ENCODE measurements around the gene UBXN1. TPM values are rescaled to one million over a fixed set of nuclear protein-coding genes. Genes with fewer than 3 reads are reported as not detected.

UBXN1 gene
- total RNA-seq, 1 donor from 2014 or later = 113 TPM

DNA sequence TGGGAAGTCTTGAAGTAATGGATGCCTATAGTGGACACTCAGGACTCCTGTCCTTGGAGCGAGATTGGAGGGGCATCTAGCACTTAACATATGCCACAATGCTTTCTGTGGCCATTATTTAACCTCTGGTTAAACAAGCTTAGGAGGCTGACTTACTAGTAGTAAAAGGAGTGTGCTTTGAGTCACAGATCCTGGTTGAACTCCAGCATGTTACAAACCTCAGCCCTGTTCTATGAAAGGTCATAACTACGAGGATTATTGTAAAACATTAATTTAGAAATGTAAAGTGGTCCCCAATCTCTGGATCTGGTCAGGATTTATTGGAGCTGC lies 5.7 kb downstream of the UBXN1 start:
- Mint-ChIP-seq H3K4me1 (ENCODE audit: unreplicated experiment) (peaks cover 28% of the 10 kb centered on the region), H3K27ac (peak overlapping the region; percentile 95), H3K4me3 (peak overlapping the region; percentile 100), H3K27me3 (no peaks in the 10 kb centered on the region), H3K36me3 (peaks cover 14% of the 10 kb centered on the region), H3K9me3 (no peaks in the 10 kb centered on the region)
- TF ChIP-seq CTCF (conservative IDR thresholded peaks at IDR 0.05) = no peak
- no peak for DNase-seq (ENCODE audit: extremely low spot score, unreplicated experiment)

DNA sequence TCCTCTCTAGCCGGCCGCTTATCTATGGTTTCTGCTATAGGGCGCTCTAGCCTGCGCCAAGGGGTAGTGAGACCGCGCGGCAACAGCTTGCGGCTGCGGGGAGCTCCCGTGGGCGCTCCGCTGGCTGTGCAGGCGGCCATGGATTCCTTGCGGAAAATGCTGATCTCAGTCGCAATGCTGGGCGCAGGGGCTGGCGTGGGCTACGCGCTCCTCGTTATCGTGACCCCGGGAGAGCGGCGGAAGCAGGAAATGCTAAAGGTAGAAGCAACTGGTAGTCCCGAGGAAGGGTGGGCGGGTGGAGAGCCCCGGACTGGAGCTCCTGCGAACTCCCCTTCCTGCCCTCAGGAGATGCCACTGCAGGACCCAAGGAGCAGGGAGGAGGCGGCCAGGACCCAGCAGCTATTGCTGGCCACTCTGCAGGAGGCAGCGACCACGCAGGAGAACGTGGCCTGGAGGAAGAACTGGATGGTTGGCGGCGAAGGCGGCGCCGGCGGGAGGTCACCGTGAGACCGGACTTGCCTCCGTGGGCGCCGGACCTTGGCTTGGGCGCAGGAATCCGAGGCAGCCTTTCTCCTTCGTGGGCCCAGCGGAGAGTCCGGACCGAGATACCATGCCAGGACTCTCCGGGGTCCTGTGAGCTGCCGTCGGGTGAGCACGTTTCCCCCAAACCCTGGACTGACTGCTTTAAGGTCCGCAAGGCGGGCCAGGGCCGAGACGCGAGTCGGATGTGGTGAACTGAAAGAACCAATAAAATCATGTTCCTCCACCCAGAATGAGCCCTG lies 7.1 kb downstream of the UBXN1 start, which contains the start of the genes LBHD1 and UQCC3:
TSS of gene LBHD1 (minus strand) at position 660 of the 782 bp plus-strand sequence. CDS start 2,236 bp downstream, outside the sequence.
TSS of gene UQCC3 (plus strand) at position 66 of the 782 bp plus-strand sequence. CDS start at position 139, 73 bp downstream.
- H3K4me1 Mint-ChIP-seq (ENCODE audit: unreplicated experiment) = peaks cover 22% of the 10 kb centered on the region
- no peaks in the 10 kb centered on the region for H3K9me3 Mint-ChIP-seq
- peak within 1 kb of the TSS; percentile 100 for H3K4me3 Mint-ChIP-seq
- no peak for DNase-seq (ENCODE audit: extremely low spot score, unreplicated experiment)
- H3K27me3 Mint-ChIP-seq = no peaks in the 10 kb centered on the region
- no peak for TF ChIP-seq CTCF (conservative IDR thresholded peaks at IDR 0.05)
- peak within 1 kb of the TSS; percentile 95 for H3K27ac Mint-ChIP-seq
- peaks cover 9% of the 10 kb centered on the region for H3K36me3 Mint-ChIP-seq

DNA sequence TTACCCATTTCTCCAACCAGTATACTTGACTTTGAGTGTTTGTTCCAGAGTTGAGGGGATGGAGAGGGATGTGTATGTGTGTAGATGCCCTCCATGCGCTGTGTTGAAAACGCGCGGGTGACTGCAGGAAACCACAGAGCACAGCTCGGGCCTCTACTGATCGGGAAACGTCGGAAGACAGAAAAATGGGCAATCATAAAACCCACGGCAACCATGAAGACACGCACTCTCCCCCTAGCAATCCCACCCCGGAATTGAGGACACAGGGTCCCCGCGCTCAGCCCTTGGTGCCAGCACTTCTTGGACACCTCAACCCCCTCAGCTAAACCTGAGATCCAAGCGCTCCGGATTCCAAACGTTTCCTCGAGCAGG lies 7.7 kb downstream of the UBXN1 start:
- peak overlapping the region; percentile 100 for H3K4me3 Mint-ChIP-seq
- no peaks in the 10 kb centered on the region for H3K27me3 Mint-ChIP-seq
- TF ChIP-seq CTCF (conservative IDR thresholded peaks at IDR 0.05) = no peak
- DNase-seq (ENCODE audit: extremely low spot score, unreplicated experiment) = no peak
- H3K36me3 Mint-ChIP-seq = peaks cover 9% of the 10 kb centered on the region
- H3K9me3 Mint-ChIP-seq = no peaks in the 10 kb centered on the region
- peaks cover 24% of the 10 kb centered on the region for H3K4me1 Mint-ChIP-seq (ENCODE audit: unreplicated experiment)
- H3K27ac Mint-ChIP-seq = peak overlapping the region; percentile 95

DNA sequence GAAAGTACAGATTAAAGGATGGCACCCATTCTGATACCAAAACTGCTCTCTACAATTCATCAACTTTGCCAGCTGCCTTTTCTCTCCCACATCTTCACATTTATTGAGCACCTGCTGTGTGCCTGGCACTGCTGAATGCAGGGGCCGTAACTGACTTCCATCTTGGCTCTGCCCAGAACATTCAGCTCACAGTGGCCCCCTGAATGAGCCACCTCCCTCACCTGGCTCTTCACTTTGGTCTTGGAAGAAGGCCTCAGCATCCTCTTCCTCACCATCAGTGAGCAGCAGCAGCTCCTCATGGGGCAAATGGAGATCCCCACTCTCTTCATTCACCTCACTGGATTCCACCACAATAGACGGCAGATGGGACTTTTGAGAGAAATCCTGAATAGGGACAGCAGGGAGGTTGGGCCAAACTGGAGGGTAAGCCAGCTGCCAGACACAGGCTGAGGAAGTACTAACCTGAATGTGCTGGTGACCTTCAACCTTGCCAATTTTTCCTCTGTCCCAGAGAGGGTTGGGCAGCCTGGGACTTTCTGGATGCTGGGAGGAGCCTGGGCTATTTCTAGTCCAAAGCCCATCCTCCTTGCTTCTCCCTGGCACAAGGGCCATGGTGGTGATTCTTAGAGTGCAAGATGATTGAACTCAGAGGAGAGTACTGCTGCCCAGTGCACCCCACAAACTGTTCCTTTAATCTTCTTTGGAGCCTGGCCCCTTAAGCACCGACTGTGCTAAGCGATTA lies 9.3 kb downstream of the UBXN1 start:
- Mint-ChIP-seq H3K9me3 (no peaks in the 10 kb centered on the region), H3K27me3 (no peaks in the 10 kb centered on the region), H3K36me3 (peaks cover 7% of the 10 kb centered on the region), H3K27ac (peak overlapping the region; percentile 54), H3K4me3 (peak overlapping the region; percentile 100), H3K4me1 (ENCODE audit: unreplicated experiment) (peaks cover 24% of the 10 kb centered on the region)
- no peak for TF ChIP-seq CTCF (conservative IDR thresholded peaks at IDR 0.05)
- DNase-seq (ENCODE audit: extremely low spot score, unreplicated experiment) = no peak

- no peaks in the 10 kb centered on the region for H3K9me3 Mint-ChIP-seq
- H3K36me3 Mint-ChIP-seq = peaks cover 9% of the 10 kb centered on the region
- H3K4me3 Mint-ChIP-seq = peak overlapping the region; percentile 98
- DNase-seq (ENCODE audit: extremely low spot score, unreplicated experiment) = no peak
- peak overlapping the region; percentile 49 for H3K27ac Mint-ChIP-seq
- H3K27me3 Mint-ChIP-seq = no peaks in the 10 kb centered on the region
- peaks cover 24% of the 10 kb centered on the region for H3K4me1 Mint-ChIP-seq (ENCODE audit: unreplicated experiment)
- TF ChIP-seq CTCF (conservative IDR thresholded peaks at IDR 0.05) = no peak
These were observed 11.4 kb downstream of the UBXN1 start for GRCh38 chr11:62667460-62667859.

All from type B pancreatic cell (in vitro differentiated cells).